Measurements from ENCODE around the gene DENND6B. TPM values are rescaled to one million over a fixed set of nuclear protein-coding genes. Genes with fewer than 3 reads are reported as not detected.
A peak's percentile ranks its signal among the peaks of the same experiment; 100 is the strongest.

Gene DENND6B
- total RNA-seq, 4 donors from 2014 or later, result 4.3 to 14.3 (median 9.3) TPM

GRCh38 chr22:50306753-50307749 is 19.8 kb downstream of the DENND6B start, which contains the start of gene PLXNB2:
PLXNB2 (minus strand) TSS chr22:50307646; CDS start chr22:50290584, 17,062 bp downstream.
- no peaks in the 10 kb centered on the region for H3K27me3 ChIP-seq
- peak within 1 kb of the TSS; percentile 68 to 97 (median 96) for H3K4me3 ChIP-seq (replicated peaks in 1 of 3)
- peaks cover 0 to 3% of the 10 kb centered on the region in 2 donors for H3K36me3 ChIP-seq
- H3K27ac ChIP-seq, result peak within 1 kb of the TSS; percentile 92 to 98 (median 94)
- no peak for TF ChIP-seq CTCF (IDR thresholded peaks at IDR 0.05)
- peak in 1 of 2 donors; percentile 91 for TF ChIP-seq POLR2A (IDR thresholded peaks at IDR 0.05)
- intact Hi-C loops (cut with DNase I), result no loop called here
- H3K9me3 ChIP-seq, result no peaks in the 10 kb centered on the region
- H3K4me1 ChIP-seq, result peaks cover 62 to 70% of the 10 kb centered on the region in 2 donors
- peak; percentile 87 to 88 for DNase-seq
- 0 to 1% methylated on average over 5 to 12 of the region's 105 CpGs for WGBS, 2 donors

DNA sequence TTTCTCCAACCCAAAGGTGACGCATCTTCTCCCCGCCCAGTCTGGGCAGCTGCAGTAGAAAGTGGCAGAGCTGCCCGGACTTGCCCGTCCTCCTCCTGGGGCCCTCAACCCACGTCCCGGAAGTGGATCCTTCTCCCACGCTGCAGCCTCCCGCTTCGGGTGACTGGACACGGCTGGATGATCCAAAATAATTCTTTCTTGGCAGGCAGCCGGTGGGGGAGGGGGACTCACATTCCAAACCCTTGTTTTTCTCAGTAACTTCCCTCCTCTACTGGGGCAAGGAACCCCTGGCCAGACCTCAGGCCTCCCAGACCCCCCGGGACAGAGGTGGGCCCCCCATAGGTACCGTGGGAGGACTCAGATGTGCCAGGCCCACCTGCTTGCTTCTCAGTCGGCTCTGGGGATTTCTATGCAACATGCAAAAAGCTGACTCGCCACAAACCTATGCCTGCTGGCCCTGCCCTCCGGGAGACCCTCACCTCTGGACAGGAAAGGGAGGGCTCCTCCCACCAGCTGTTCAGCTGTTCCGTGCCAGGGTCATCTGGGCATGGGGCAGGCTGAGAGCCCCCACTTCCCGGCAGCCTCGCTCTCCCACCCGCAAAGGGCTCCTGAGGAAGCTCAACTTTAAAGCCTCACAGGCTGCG is 20.8 kb downstream of the DENND6B start:
- H3K9me3 ChIP-seq, result no peaks in the 10 kb centered on the region
- H3K4me1 ChIP-seq, result peaks cover 72 to 79% of the 10 kb centered on the region in 2 donors
- DNase-seq, result peak; percentile 98 to 99
- intact Hi-C loops (cut with DNase I), result no loop called here
- H3K36me3 ChIP-seq, result peaks cover 0 to 3% of the 10 kb centered on the region in 2 donors
- TF ChIP-seq CTCF (IDR thresholded peaks at IDR 0.05), result no peak
- peak in 1 of 2 donors; percentile 71 for TF ChIP-seq POLR2A (IDR thresholded peaks at IDR 0.05)
- H3K4me3 ChIP-seq (replicated peaks in 1 of 3), result peak overlapping the region; percentile 87 to 97 (median 96)
- no peaks in the 10 kb centered on the region for H3K27me3 ChIP-seq
- H3K27ac ChIP-seq, result peak overlapping the region; percentile 92 to 98 (median 94)
- 0 to 1% methylated on average over 14 to 19 of the region's 21 CpGs for WGBS, 2 donors

DNA sequence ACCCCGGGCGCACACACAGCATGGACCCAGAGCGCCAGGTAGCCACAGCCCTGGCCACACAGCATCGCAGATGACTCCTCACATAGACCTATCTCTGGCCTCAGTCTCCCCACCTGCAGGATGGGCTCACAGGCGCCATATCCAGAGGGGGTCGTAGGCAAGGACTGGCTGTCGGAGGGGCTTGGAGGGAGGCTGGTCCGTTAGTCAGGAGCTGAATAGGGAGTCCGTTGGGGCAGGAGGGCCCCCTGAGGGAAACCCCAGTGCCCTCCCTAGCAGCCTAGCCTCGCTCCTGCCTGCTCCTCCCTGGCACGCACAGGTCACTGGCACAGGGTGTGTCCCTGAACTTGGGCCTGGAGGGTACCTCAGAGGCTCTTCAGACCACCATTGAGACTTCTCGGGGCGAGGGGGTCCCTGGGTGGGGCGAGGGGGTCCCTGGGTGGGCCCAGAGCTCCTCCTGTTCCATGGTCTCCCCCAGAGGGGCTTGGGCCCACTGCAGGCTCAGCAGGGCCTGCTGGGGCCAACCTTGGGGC is 21.4 kb downstream of the DENND6B start:
- Histone ChIP-seq H3K4me1 (peaks cover 74 to 79% of the 10 kb centered on the region in 2 donors), H3K36me3 (peaks cover 0 to 3% of the 10 kb centered on the region in 2 donors), H3K27ac (peak overlapping the region; percentile 92 to 98 (median 94)), H3K4me3 (replicated peaks in 1 of 3) (peak overlapping the region in 2 of 3 donors; percentile 26 to 87), H3K9me3 (no peaks in the 10 kb centered on the region), H3K27me3 (no peaks in the 10 kb centered on the region)
- intact Hi-C loops (cut with DNase I), result no loop called here
- TF ChIP-seq CTCF (IDR thresholded peaks at IDR 0.05), result no peak
- no peak for TF ChIP-seq POLR2A (IDR thresholded peaks at IDR 0.05)
- 18 to 54% methylated on average over 3 to 14 of the region's 14 CpGs for WGBS, 2 donors
- DNase-seq, result peak in 1 of 2 donors; percentile 24

- Histone ChIP-seq H3K9me3 (no peaks in the 10 kb centered on the region), H3K27ac (peak overlapping the region; percentile 92 to 98 (median 94)), H3K4me1 (peaks cover 72 to 80% of the 10 kb centered on the region in 2 donors), H3K4me3 (replicated peaks in 1 of 3) (peak overlapping the region in 1 of 3 donors; percentile 26), H3K27me3 (no peaks in the 10 kb centered on the region), H3K36me3 (peaks cover 0 to 3% of the 10 kb centered on the region in 2 donors)
- 29 to 31% methylated on average over 9 to 14 of the region's 22 CpGs for WGBS, 2 donors
- TF ChIP-seq POLR2A (IDR thresholded peaks at IDR 0.05) (peak in 1 of 2 donors; percentile 3), CTCF (IDR thresholded peaks at IDR 0.05) (no peak)
- DNase-seq, result peak; percentile 57 to 78
- intact Hi-C loops (cut with DNase I), result no loop called here
These were observed 22.1 kb downstream of the DENND6B start for GRCh38 chr22:50304528-50305392.
